ENCODE measurements around the gene OTUD4. TPM values are rescaled to one million over a fixed set of nuclear protein-coding genes. Genes with fewer than 3 reads are reported as not detected.

Gene OTUD4
- total and polyA plus RNA-seq, 9 of the 15 experiments (the other 6 are each of a cell fraction or from before 2014, with no cell fraction given): 4.2 to 29.0 (median 24.8) TPM

DNA sequence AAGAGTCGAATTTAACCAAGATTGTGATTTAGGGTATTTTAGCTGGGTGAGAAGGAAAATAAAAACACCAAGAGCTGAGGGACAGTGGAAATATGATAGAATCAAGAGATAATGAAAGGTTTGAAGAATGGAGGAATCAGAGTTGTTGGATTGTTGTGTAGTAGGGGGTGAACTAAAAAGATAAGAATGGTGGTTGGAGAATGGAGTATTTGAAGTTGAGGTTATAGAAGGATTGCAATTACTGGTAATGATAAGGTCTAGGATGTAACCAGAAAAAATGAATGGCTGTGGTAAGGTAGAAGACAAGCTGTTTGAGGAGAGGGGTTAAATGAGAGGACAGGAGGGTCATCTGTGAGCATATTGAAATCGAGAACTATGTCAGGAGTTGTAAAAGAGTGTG is 77.8 kb downstream of the OTUD4 start (continued):
- TF ChIP-seq POLR2G (IDR thresholded peaks at IDR 0.05; ENCODE audit: low read depth, low read length) (no peak), MTA2 (IDR thresholded peaks at IDR 0.05; ENCODE audit: low read depth) (no peak), HEY1 (CRISPR knock-in tag; IDR thresholded peaks at IDR 0.05; ENCODE audit: borderline replicate concordance) (no peak), RFX7 (CRISPR knock-in tag; IDR thresholded peaks at IDR 0.05) (no peak), JUNB (CRISPR knock-in tag; conservative IDR thresholded peaks at IDR 0.05) (no peak), ZC3H11A (IDR thresholded peaks at IDR 0.05; ENCODE audit: low read depth, low read length) (no peak), CLOCK (CRISPR knock-in tag; IDR thresholded peaks at IDR 0.05; ENCODE audit: borderline replicate concordance) (no peak), KDM1A (IDR thresholded peaks at IDR 0.05) (peak; percentile 79 to 82), CEBPB (tag; IDR thresholded peaks at IDR 0.05) (no peak), PURB (CRISPR knock-in tag; IDR thresholded peaks at IDR 0.05; ENCODE audit: low read depth) (no peak), MLLT1 (IDR thresholded peaks at IDR 0.05) (0 out of 4 replicates have a peak, but pooled peaks of 1 of the 2 experiments have one; percentile 23), USF1 (CRISPR knock-in tag; IDR thresholded peaks at IDR 0.05) (no peak), MCM2 (IDR thresholded peaks at IDR 0.05; ENCODE audit: low read depth) (no peak), HDAC1 (IDR thresholded peaks at IDR 0.05) (0 out of 4 replicates have a peak, but pooled peaks of 1 of the 2 experiments have one; percentile 60), ZNF354B (CRISPR knock-in tag; IDR thresholded peaks at IDR 0.05) (no peak), ZNF124 (CRISPR knock-in tag; IDR thresholded peaks at IDR 0.05) (no peak), HNRNPK (IDR thresholded peaks at IDR 0.05; ENCODE audit: low read depth, low read length, poor library complexity, severe bottlenecking) (no peak), DPF2 (IDR thresholded peaks at IDR 0.05) (peak; percentile 48; the same call in 1 of the 2 replicates)
- TF ChIP-seq, protein P1, sequence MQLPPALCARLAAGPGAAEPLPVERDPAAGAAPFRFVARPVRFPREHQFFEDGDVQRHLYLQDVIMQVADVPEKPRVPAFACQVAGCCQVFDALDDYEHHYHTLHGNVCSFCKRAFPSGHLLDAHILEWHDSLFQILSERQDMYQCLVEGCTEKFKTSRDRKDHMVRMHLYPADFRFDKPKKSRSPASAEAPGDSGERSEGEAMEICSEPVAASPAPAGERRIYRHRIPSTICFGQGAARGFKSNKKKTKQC (CRISPR knock-in tag; IDR thresholded peaks at IDR 0.05): no peak
- TF ChIP-seq, protein P2, sequence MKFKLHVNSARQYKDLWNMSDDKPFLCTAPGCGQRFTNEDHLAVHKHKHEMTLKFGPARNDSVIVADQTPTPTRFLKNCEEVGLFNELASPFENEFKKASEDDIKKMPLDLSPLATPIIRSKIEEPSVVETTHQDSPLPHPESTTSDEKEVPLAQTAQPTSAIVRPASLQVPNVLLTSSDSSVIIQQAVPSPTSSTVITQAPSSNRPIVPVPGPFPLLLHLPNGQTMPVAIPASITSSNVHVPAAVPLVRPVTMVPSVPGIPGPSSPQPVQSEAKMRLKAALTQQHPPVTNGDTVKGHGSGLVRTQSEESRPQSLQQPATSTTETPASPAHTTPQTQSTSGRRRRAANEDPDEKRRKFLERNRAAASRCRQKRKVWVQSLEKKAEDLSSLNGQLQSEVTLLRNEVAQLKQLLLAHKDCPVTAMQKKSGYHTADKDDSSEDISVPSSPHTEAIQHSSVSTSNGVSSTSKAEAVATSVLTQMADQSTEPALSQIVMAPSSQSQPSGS (CRISPR knock-in tag; IDR thresholded peaks at IDR 0.05): no peak
- TF ChIP-seq, protein P3, sequence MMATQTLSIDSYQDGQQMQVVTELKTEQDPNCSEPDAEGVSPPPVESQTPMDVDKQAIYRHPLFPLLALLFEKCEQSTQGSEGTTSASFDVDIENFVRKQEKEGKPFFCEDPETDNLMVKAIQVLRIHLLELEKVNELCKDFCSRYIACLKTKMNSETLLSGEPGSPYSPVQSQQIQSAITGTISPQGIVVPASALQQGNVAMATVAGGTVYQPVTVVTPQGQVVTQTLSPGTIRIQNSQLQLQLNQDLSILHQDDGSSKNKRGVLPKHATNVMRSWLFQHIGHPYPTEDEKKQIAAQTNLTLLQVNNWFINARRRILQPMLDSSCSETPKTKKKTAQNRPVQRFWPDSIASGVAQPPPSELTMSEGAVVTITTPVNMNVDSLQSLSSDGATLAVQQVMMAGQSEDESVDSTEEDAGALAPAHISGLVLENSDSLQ (IDR thresholded peaks at IDR 0.05): no peak
- TF ChIP-seq, protein P4, sequence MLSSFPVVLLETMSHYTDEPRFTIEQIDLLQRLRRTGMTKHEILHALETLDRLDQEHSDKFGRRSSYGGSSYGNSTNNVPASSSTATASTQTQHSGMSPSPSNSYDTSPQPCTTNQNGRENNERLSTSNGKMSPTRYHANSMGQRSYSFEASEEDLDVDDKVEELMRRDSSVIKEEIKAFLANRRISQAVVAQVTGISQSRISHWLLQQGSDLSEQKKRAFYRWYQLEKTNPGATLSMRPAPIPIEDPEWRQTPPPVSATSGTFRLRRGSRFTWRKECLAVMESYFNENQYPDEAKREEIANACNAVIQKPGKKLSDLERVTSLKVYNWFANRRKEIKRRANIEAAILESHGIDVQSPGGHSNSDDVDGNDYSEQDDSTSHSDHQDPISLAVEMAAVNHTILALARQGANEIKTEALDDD (IDR thresholded peaks at IDR 0.05): peak; percentile 82

Data from K562 (cell line).